Measurements from ENCODE around the gene SMCO3. TPM values are rescaled to one million over a fixed set of nuclear protein-coding genes. Genes with fewer than 3 reads are reported as not detected.

The SMCO3 gene
- total RNA-seq, 1 donor from 2014 or later, result 0.14 TPM

GRCh38 chr12:14803011-14803829 lies 10.8 kb downstream of the SMCO3 start, which contains the start of the genes C12orf60 and WBP11:
Gene C12orf60 (plus strand): TSS chr12:14803670. CDS start chr12:14822936, 19,266 bp downstream.
Gene WBP11 (minus strand): TSS chr12:14803478. CDS start chr12:14801383, 2,095 bp downstream.
- H3K36me3 ChIP-seq, result peaks cover 16% of the 10 kb centered on the region
- H3K9me3 ChIP-seq (replicated peaks), result no peaks in the 10 kb centered on the region
- H3K4me3 ChIP-seq, result peak within 1 kb of the TSS; percentile 96
- intact Hi-C loops (cut with micrococcal nuclease), result no loop called here
- peak within 1 kb of the TSS; percentile 90 for H3K27ac ChIP-seq (replicated peaks)
- peaks cover 38% of the 10 kb centered on the region for H3K4me1 ChIP-seq
- H3K27me3 ChIP-seq (ENCODE audit: low read depth), result no peaks in the 10 kb centered on the region
- no peak for TF ChIP-seq CTCF (IDR thresholded peaks at IDR 0.05; ENCODE audit: borderline replicate concordance)
- peak; percentile 92 for DNase-seq

- H3K27me3 ChIP-seq (ENCODE audit: low read depth), result no peaks in the 10 kb centered on the region
- no peak for TF ChIP-seq CTCF (IDR thresholded peaks at IDR 0.05; ENCODE audit: borderline replicate concordance)
- H3K27ac ChIP-seq (replicated peaks), result peak overlapping the region; percentile 90
- H3K4me1 ChIP-seq, result peaks cover 38% of the 10 kb centered on the region
- H3K9me3 ChIP-seq (replicated peaks), result no peaks in the 10 kb centered on the region
- no peak for DNase-seq
- peaks cover 21% of the 10 kb centered on the region for H3K36me3 ChIP-seq
- intact Hi-C loops (cut with micrococcal nuclease), result no loop called here
- peak overlapping the region; percentile 96 for H3K4me3 ChIP-seq
Observed at GRCh38 chr12:14802721-14803010, 11.3 kb downstream of the SMCO3 start.

GRCh38 chr12:14802247-14802646 lies 11.7 kb downstream of the SMCO3 start:
- peaks cover 25% of the 10 kb centered on the region for H3K36me3 ChIP-seq
- no peak for TF ChIP-seq CTCF (IDR thresholded peaks at IDR 0.05; ENCODE audit: borderline replicate concordance)
- H3K9me3 ChIP-seq (replicated peaks), result no peaks in the 10 kb centered on the region

GRCh38 chr12:14795028-14795448 lies 18.9 kb downstream of the SMCO3 start:
- DNase-seq, result no peak
- peaks cover 95% of the 10 kb centered on the region for H3K36me3 ChIP-seq
- no peak for TF ChIP-seq CTCF (IDR thresholded peaks at IDR 0.05; ENCODE audit: borderline replicate concordance)
- H3K4me1 ChIP-seq, result peaks cover 10% of the 10 kb centered on the region
- H3K4me3 ChIP-seq, result no peak overlapping the region
- no peaks in the 10 kb centered on the region for H3K9me3 ChIP-seq (replicated peaks)
- intact Hi-C loops (cut with micrococcal nuclease), result no loop called here
- H3K27ac ChIP-seq (replicated peaks), result peak overlapping the region; percentile 25
- no peaks in the 10 kb centered on the region for H3K27me3 ChIP-seq (ENCODE audit: low read depth)

More at GRCh38 chr12:14802247-14802646, 11.7 kb downstream of the SMCO3 start:
- intact Hi-C loops (cut with micrococcal nuclease), result no loop called here
- Histone ChIP-seq H3K27ac (replicated peaks) (no peak overlapping the region), H3K27me3 (ENCODE audit: low read depth) (no peaks in the 10 kb centered on the region), H3K4me3 (peak overlapping the region; percentile 96), H3K4me1 (peaks cover 38% of the 10 kb centered on the region)
- no peak for DNase-seq

GRCh38 chr12:14785568-14785967 lies 28.4 kb downstream of the SMCO3 start:
- TF ChIP-seq CTCF (IDR thresholded peaks at IDR 0.05; ENCODE audit: borderline replicate concordance), result no peak
- no peaks in the 10 kb centered on the region for H3K27me3 ChIP-seq (ENCODE audit: low read depth)
- no peak overlapping the region for H3K4me3 ChIP-seq
- peaks cover 2% of the 10 kb centered on the region for H3K4me1 ChIP-seq
- H3K36me3 ChIP-seq, result peaks cover 63% of the 10 kb centered on the region
- H3K9me3 ChIP-seq (replicated peaks), result no peaks in the 10 kb centered on the region
- DNase-seq, result no peak
- intact Hi-C loops (cut with micrococcal nuclease), result no loop called here
- no peak overlapping the region for H3K27ac ChIP-seq (replicated peaks)
